ENCODE data around the gene NR3C1. TPM values are rescaled to one million over a fixed set of nuclear protein-coding genes. Genes with fewer than 3 reads are reported as not detected.

Gene NR3C1
- total RNA-seq, 1 experiment from 2014 or later, result 16.0 TPM

- Histone ChIP-seq H3K9me2 (ENCODE audit: insufficient read depth) (no peaks in the 10 kb centered on the region), H3K4me3 (replicated peaks in 1 of 2; ENCODE audit: low read depth in 1 of 2, low read length in 2 of 2) (no peak overlapping the region), H3K4me2 (ENCODE audit: low read length) (no peak overlapping the region), H3K9me3 (ENCODE audit: control insufficient read depth in 1 of 2, insufficient read depth in 1 of 2, low read depth in 1 of 2, low read length in 2 of 2) (peaks cover 0 to 12% of the 10 kb centered on the region in 2 experiments; a peak in 2 of 4 replicates), H3K4me1 (ENCODE audit: control insufficient read depth in 1 of 2, insufficient read depth in 2 of 2, low read length in 2 of 2) (no peaks in the 10 kb centered on the region), H3K27ac (ENCODE audit: low read depth, low read length) (no peak overlapping the region), H3K79me2 (ENCODE audit: insufficient read depth, low read length) (peaks cover 3% of the 10 kb centered on the region; the same call in 1 of the 2 replicates), H3K36me3 (ENCODE audit: control insufficient read depth in 1 of 2, insufficient read depth in 2 of 2, low read length in 2 of 2) (no peaks in the 10 kb centered on the region), H3K9ac (ENCODE audit: low read length) (no peak overlapping the region), H2AFZ (ENCODE audit: low read depth, low read length, poor library complexity, severe bottlenecking) (no peak overlapping the region), H3K27me3 (ENCODE audit: insufficient read depth, low read length) (no peaks in the 10 kb centered on the region), H4K20me1 (ENCODE audit: insufficient read depth) (no peaks in the 10 kb centered on the region)
- ATAC-seq, result no peak
- DNase-seq (ENCODE audit: low read depth, low spot score), result no peak
- no peak for TF ChIP-seq RAD21 (IDR thresholded peaks at IDR 0.05; ENCODE audit: low read depth)
- no peak for TF ChIP-seq ATF3 (IDR thresholded peaks at IDR 0.05)
- no peak for TF ChIP-seq SIN3A (IDR thresholded peaks at IDR 0.05; ENCODE audit: low read depth)
- no peak for TF ChIP-seq POLR2A (IDR thresholded peaks at IDR 0.05; ENCODE audit: borderline replicate concordance, extremely low read depth, insufficient read depth, insufficient read length)
- no peak for TF ChIP-seq CTCF (IDR thresholded peaks at IDR 0.05 in 2 of 3, conservative IDR thresholded peaks at IDR 0.05 in 1 of 3; ENCODE audit: borderline replicate concordance in 1 of 3, insufficient read depth in 1 of 3, low read depth in 2 of 3, low read length in 2 of 3)
- TF ChIP-seq EGR1 (IDR thresholded peaks at IDR 0.05; ENCODE audit: low read depth), result no peak
- TF ChIP-seq CBX3 (IDR thresholded peaks at IDR 0.05; ENCODE audit: low read depth), result no peak
- TF ChIP-seq ZNF274 (IDR thresholded peaks at IDR 0.05; ENCODE audit: low read depth, low read length), result no peak
- no peak for TF ChIP-seq EZH2phosphoT487 (IDR thresholded peaks at IDR 0.05; ENCODE audit: borderline replicate concordance)
- no peak for TF ChIP-seq ZBTB33 (IDR thresholded peaks at IDR 0.05; ENCODE audit: extremely low read depth, insufficient replicate concordance, low read length)
- no peak for TF ChIP-seq SP1 (IDR thresholded peaks at IDR 0.05; ENCODE audit: low read depth)
- TF ChIP-seq ELF1 (IDR thresholded peaks at IDR 0.05; ENCODE audit: borderline replicate concordance, low read depth), result no peak
- no peak for TF ChIP-seq JUND (IDR thresholded peaks at IDR 0.05)
- TF ChIP-seq FOSL1 (IDR thresholded peaks at IDR 0.05; ENCODE audit: low read depth), result no peak
- ChIA-PET POLR2A (no interaction called here), RAD21 (ENCODE audit: low non-redundant PET in 1 of 2, low total read pairs in 2 of 2, uncharacterized antibody in 2 of 2, unreplicated experiment in 2 of 2) (no interaction called here), CTCF (no interaction called here)
- no TSS peak for BruUV-seq (replicated peaks)
- intact Hi-C loops (cut with micrococcal nuclease), result no loop called here
These were observed 16.8 kb downstream of the NR3C1 start for GRCh38 chr5:143386725-143387124.

All from HCT116 (cell line).